Measurements from ENCODE around the gene DHFR. TPM values are rescaled to one million over a fixed set of nuclear protein-coding genes. Genes with fewer than 3 reads are reported as not detected.
A peak's percentile ranks its signal among the peaks of the same experiment; 100 is the strongest.
"Not testable (repeated sequence)": the region's sequence is repeated elsewhere in the genome, so short reads cannot be mapped to it uniquely, and the experiment has no call there.

The DHFR gene
- polyA plus RNA-seq (ENCODE audit: insufficient read depth in 1 of 5, insufficient read length in 5 of 5, low replicate concordance in 1 of 5) = 10 to 100 TPM; 32.8 to 86.4 (median 54.7) TPM
- long read RNA-seq, donor 1, transcript DHFR-201 (6 exons, 3,917 nt) = major isoform, 19 of 21 reads
- long read RNA-seq, donor 1, partial matches to known transcripts = 0 of 21 reads
- long read RNA-seq, donor 1, other reads (novel, unspliced or antisense) = 0 of 21 reads
- long read RNA-seq, donor 2, transcript DHFR-201 (6 exons, 3,917 nt) = major isoform, 8 of 9 reads
- long read RNA-seq, donor 2, partial matches to known transcripts = 0 of 9 reads
- long read RNA-seq, donor 2, other reads (novel, unspliced or antisense) = 0 of 9 reads
- long read RNA-seq, donor 3, transcript DHFR-201 (6 exons, 3,917 nt) = major isoform, 12 of 12 reads
- long read RNA-seq, donor 3, partial matches to known transcripts = 0 of 12 reads
- long read RNA-seq, donor 3, other reads (novel, unspliced or antisense) = 0 of 12 reads
- long read RNA-seq, donor 4, transcript DHFR-201 (6 exons, 3,917 nt) = major isoform, 9 of 11 reads
- long read RNA-seq, donor 4, partial matches to known transcripts = 0 of 11 reads
- long read RNA-seq, donor 4, other reads (novel, unspliced or antisense) = 0 of 11 reads
- long read RNA-seq, donor 5, transcript DHFR-201 (6 exons, 3,917 nt) = major isoform, 33 of 35 reads
- long read RNA-seq, donor 5, partial matches to known transcripts = 0 of 35 reads
- long read RNA-seq, donor 5, other reads (novel, unspliced or antisense) = 0 of 35 reads
- long read RNA-seq, donor 6, transcript DHFR-201 (6 exons, 3,917 nt) = major isoform, 8 of 27 reads
- long read RNA-seq, donor 6, partial matches to known transcripts = 19 of 27 reads
- long read RNA-seq, donor 6, other reads (novel, unspliced or antisense) = 0 of 27 reads
- long read RNA-seq, donor 7, transcript DHFR-201 (6 exons, 3,917 nt) = major isoform, 14 of 14 reads
- long read RNA-seq, donor 7, partial matches to known transcripts = 0 of 14 reads
- long read RNA-seq, donor 7, other reads (novel, unspliced or antisense) = 0 of 14 reads
- long read RNA-seq, donor 8, transcript DHFR-201 (6 exons, 3,917 nt) = major isoform, 11 of 12 reads
- long read RNA-seq, donor 8, partial matches to known transcripts = 0 of 12 reads
- long read RNA-seq, donor 8, other reads (novel, unspliced or antisense) = 0 of 12 reads

DNA sequence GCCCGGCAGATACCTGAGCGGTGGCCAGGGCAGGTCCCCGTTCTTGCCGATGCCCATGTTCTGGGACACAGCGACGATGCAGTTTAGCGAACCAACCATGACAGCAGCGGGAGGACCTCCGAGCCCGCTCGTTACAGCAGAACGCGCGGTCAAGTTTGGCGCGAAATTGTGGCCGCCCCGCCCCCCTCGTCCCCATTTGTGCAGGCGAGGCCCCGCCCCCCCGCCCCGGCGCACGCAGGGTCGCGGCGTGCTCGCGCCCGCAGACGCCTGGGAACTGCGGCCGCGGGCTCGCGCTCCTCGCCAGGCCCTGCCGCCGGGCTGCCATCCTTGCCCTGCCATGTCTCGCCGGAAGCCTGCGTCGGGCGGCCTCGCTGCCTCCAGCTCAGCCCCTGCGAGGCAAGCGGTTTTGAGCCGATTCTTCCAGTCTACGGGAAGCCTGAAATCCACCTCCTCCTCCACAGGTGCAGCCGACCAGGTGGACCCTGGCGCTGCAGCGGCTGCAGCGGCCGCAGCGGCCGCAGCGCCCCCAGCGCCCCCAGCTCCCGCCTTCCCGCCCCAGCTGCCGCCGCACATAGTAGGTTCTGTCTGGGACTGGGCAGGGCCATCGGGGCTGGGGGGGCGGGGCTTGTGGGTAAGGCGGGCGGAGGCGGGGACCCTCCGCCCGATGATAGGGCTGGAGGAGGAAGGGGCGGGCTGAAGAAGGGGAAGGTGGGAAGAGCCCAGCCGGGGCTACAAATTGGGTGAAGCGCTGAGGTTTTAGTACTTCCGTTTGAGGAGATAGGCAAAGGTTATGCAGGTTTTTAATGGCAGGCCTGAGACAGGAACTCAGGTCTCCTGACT lies at the start of gene DHFR, which contains the start of gene MSH3:
TSS of gene DHFR (minus strand) at position 593 of the 840 bp plus-strand sequence. CDS start at position 99, 494 bp downstream.
TSS of gene MSH3 (plus strand) at position 262 of the 840 bp plus-strand sequence. CDS start at position 338, 76 bp downstream.
- DNase-seq = peak; percentile 85 to 91

DNA sequence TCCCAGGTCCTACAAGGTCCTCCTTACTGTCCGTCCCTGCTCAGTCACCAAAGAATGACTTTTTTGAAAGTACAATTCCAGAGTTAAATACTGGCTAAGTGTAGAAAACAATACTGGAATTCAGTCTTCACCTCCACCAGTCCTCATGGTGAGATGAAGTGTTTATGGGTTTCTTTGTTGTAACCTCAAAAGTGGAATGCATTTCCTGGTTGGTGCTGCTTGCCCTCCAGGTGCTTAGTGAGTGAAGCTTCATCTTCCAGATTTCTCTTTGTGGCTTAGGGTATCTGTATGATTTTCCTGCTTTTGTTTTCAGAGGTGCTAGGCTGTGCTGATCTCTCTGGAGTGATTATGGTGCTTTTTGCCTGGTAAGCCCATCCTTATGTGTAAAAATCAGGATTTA lies 49.4 kb upstream of the DHFR start:
- no peak for DNase-seq

- no peak for DNase-seq
Observed at GRCh38 chr5:80703747-80704146, 49.0 kb upstream of the DHFR start.

GRCh38 chr5:80703291-80703690 lies 48.5 kb upstream of the DHFR start:
- no peak for DNase-seq

- no peak for DNase-seq
Observed at GRCh38 chr5:80701597-80701996, 46.8 kb upstream of the DHFR start.

DNA sequence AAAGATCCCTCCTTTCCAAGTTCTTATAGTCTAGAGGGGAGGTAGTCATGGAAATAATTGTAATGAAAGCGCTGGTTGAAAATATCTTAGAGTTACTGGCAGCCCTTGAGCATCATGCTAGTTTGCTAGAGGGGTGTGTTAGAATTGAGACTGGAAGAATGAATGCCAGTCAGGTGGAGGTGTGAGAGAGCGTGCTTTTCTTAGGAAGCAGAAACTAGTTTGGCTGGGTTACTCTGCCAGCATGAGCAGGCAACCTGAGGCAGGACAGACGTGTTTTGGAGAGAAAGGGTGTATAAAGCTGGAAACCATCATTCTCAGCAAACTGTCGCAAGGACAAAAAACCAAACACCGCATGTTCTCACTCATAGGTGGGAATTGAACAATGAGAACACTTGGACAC lies 43.6 kb upstream of the DHFR start:
- no peak for DNase-seq

DNA sequence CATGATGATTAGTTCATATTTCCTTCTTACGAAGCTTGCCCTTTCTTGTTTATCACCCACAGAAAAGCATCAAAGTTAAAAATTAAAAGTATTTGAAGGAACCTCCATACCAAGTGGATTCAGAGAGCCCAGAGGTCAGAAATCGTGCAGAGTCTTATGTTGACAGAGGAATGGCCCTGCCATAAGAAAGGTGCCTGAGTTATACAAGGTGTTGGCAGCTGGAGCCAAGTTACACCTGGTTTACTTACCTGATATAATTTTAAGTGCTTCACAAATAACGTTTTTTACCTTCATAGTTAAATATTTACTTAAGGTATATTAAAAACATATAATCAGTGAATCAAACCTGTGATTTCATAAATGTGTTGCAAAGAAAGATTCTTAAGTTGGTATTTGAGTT lies 42.3 kb upstream of the DHFR start:
- no peak for DNase-seq

- no peak for DNase-seq
Observed at GRCh38 chr5:80696450-80696849, 41.7 kb upstream of the DHFR start.

GRCh38 chr5:80695666-80696065 lies 40.9 kb upstream of the DHFR start:
- no peak for DNase-seq

GRCh38 chr5:80689627-80690026 lies 34.8 kb upstream of the DHFR start:
- no peak for DNase-seq

DNA sequence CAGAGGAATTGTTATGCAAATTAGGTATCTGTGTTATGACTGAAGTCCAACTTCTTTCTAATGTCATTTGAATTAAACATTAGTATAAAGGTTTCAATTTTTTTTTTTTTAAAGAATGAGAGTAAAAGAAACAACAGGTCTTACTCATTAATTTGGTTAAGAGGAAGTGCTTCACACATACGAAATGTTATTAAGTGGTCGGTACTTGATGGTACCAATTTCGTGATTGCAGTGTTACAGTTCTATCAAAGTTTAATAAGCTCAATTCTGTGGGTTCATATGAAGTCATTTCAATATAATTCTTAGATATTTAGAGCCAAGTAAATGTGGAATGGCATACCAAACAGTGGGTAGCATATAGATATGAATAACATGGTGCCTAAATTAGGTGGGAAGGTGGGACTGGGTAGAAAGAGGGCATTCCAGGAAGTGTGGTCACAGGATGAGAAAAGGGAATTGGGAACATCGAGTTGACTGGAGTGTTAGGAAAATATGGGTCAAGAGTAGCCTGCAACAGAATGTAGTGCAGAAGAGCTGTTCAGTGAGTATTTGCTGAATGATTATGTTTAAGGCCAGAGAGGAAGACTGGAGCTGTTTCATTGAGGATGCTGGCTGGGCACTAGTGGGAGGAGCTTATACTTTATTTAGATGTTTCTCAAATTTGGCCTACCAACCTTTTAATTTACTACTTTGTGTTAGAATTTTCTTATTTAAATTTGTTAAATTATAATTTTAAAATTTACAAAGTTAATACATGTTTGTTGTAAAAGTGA lies 34.1 kb upstream of the DHFR start:
- DNase-seq = no peak

GRCh38 chr5:80686757-80687156 lies 32.0 kb upstream of the DHFR start:
- DNase-seq = peak in 1 of 2 donors; percentile 12

- peak in 1 of 2 donors; percentile 19 for DNase-seq
Observed at GRCh38 chr5:80676706-80677105, 21.9 kb upstream of the DHFR start.

DNA sequence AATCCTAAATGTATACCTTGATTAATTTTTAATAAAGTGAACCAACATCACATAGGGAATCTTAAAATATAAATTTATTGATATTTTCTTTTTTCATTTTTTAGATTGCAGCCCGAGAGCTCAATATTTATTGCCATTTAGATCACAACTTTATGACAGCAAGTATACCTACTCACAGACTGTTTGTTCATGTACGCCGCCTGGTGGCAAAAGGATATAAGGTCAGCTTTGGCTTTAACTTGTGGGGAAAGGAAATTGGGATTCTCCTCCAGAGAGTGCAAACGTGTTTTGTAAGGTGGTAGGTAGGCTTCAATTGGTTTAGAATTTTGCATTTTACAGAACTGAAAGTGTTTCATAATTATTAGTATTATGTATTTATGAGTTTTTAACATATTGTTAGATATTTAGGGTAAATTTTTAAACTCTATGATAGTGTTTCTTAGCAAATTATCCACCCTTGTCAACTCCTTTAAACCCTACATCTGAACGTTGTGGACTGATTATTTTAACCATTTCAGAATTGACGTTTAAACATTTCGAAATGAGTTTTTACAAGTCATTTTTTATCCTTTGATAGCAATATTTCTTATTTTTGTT lies 17.5 kb upstream of the DHFR start:
- peak; percentile 26 to 36 for DNase-seq

DNA sequence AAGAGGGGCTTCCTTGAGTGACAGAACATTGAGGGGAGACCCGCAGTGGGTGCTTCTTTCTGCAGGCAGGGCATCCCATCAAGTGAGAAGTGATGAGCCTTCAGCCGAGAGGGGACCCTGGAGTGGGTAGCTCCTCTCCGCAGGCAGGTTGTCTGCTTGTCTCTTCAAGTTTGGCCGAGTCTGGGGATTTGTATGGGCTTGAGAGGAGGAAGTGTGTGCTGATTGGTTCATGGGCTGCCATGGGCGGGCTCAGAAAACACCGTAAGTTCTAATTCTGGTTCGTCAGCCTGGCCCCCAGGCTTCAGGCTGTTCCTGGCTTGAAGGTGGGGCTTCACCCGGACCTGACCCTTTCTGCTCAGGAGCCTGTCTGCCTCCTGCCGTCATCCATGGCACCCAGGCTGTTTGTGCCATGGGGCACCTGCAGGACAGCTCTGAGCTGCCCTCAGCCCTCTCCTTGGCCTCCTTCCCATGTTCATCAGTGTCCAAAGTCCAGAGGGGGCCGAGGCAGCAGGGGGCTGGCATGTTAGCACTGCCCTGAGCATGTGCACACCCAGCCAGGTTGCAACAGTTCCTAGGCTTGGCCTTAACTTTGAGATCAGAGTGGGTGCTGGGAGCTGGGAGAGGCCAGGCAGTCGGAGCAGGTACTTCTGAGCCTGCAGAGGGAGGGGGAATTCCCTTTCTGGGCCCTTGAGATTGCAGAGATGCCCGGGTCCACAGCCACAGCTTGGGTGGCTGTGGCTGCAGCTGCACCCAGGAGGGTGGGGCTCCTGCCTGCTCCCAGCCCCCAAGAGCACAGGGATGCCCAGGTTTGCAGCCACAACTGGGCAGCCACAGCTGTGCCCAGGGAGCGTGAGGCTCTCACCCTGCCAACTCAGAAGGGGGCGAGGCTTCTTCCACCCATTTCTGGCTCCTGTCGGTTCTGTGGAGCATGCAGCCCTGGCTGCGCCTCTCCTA lies 13.5 kb upstream of the DHFR start:
- no peak for DNase-seq

DNA sequence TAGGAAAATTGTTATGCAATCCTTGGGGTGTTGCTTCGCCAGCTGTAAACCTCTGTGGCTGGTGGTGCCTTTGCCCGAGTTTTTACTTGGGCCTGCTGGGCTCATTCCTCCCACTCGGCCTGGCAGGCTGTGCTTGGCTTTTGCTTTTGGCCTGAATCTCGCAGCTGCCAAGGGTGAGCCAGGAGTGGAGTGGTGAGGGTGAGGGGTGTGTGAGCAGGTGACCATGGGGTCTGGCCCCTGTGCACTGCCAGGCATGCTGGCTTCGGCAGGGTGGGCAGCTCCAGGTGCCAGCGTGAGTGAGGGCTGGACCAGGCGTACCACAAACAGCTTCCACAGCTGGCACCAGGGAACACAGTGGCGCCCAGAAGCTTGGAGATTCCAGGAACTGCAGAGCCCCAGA lies 12.6 kb upstream of the DHFR start:
- DNase-seq = no peak

GRCh38 chr5:80665057-80665456 lies 10.3 kb upstream of the DHFR start:
- no peak for DNase-seq

GRCh38 chr5:80662108-80662507 lies 7.3 kb upstream of the DHFR start:
- no peak for DNase-seq

GRCh38 chr5:80660661-80661060 lies 5.9 kb upstream of the DHFR start:
- DNase-seq = not testable (repeated sequence)

Measured in right lung (tissue), 10 donors.